Suprapubic skin (tissue), 3 donors: ENCODE results near the gene OR14J1.

Experiments used
- CTCF ChIP-seq, 2 donors: fragments of 200-600 bp in 1 of 2; fragments of 450-650 bp in 1 of 2; sonication (generic) in 1 of 2; IDR thresholded peaks; one replicate each; pipeline ENCODE4 v1.5.1; 2016 to 2019; ENCODE audit warnings: antibody characterized with exemption in 2 of 2, mild to moderate bottlenecking in 1 of 2, moderate library complexity in 1 of 2
- POLR2A ChIP-seq, 2 donors: fragments of 450-650 bp; IDR thresholded peaks; one replicate each; pipeline ENCODE4 v1.6.1; 2017; ENCODE audit warnings: antibody characterized with exemption in 2 of 2, mild to moderate bottlenecking in 2 of 2, moderate library complexity in 2 of 2

- TF ChIP-seq CTCF (IDR thresholded peaks at IDR 0.05) (no peak), POLR2A (IDR thresholded peaks at IDR 0.05) (no peak)
Observed at GRCh38 chr6:29345380-29345779, 43.9 kb downstream of the OR14J1 start.
